Loucy (cell line): ENCODE measurements around the gene ANXA6.

Experiments
- EZH2phosphoT487 ChIP-seq: fragments of 200-600 bp; IDR thresholded peaks from 2 replicates; pipeline ENCODE4 v1.6.1; 2018; ENCODE audit warnings: antibody characterized with exemption, mild to moderate bottlenecking, moderate library complexity, borderline replicate concordance
- TF ChIP-seq, protein P1 (sequence below): fragments of 200-600 bp; sonication (generic); conservative IDR thresholded peaks from 2 replicates; pipeline ENCODE4 v1.5.1; 2014; ENCODE audit warnings: mild to moderate bottlenecking, antibody characterized with exemption, low read length

DNA sequence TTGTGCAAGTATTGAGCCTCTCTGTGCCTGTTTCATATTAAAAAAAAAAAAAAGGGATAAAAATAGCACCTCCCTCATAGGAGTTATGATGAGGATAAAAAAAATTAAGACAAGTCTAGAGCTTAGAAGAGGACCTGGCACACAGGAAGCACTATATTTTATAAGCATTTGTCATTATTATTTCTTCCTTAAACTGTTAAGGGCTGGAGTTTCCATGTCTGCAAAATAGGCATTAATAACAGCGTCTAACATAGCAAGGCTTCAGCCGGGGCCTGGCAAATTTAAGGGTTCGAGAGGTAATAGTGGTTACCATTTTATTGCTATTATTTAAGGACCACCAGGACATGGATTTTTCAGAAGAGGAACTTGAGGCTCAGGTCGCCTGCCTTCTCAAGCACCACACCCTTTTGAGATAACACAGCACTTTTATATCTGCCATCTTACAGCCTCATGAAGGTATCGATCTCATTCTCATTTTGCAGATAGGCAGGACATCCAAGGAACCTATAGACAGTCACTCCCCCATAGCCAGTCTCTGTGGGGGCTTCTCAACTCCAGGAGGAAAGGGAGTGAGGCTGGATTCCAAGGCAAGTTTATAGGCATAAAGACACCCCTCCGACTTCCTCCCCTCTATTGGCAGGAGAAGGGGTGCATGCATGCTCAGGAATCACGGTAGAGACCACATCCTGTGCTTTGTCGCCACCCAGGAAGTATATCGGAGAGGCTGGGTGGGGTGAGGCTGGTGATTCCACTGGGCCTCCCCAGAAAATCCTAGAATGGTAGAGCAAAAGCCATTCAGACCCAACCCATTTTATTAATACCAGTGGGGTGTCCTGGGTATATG lies 2.4 kb downstream of the ANXA6 start:
- TF ChIP-seq, protein P1, sequence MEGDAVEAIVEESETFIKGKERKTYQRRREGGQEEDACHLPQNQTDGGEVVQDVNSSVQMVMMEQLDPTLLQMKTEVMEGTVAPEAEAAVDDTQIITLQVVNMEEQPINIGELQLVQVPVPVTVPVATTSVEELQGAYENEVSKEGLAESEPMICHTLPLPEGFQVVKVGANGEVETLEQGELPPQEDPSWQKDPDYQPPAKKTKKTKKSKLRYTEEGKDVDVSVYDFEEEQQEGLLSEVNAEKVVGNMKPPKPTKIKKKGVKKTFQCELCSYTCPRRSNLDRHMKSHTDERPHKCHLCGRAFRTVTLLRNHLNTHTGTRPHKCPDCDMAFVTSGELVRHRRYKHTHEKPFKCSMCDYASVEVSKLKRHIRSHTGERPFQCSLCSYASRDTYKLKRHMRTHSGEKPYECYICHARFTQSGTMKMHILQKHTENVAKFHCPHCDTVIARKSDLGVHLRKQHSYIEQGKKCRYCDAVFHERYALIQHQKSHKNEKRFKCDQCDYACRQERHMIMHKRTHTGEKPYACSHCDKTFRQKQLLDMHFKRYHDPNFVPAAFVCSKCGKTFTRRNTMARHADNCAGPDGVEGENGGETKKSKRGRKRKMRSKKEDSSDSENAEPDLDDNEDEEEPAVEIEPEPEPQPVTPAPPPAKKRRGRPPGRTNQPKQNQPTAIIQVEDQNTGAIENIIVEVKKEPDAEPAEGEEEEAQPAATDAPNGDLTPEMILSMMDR = no peak
- TF ChIP-seq EZH2phosphoT487 = no peak
